Psoas muscle (tissue), 8 donors: ENCODE results near the gene EGFLAM. TPM values are rescaled to one million over a fixed set of nuclear protein-coding genes. Genes with fewer than 3 reads are reported as not detected.

ENCODE experiments used
- ATAC-seq, 4 donors: fragments of 200-7000 bp; cut with Tn5 transposase; one replicate each; pipeline ENCODE4 v1.9.1; 2020; ENCODE audit warnings: moderate library complexity in 3 of 4, mild to moderate bottlenecking in 2 of 4
- DNase-seq, 2 donors: peaks; one replicate each; pipeline ENCODE4 v3.0.0-alpha.2; 2020
- H3K27ac ChIP-seq: fragments of 200-600 bp; one replicate; pipeline ENCODE4 v1.8.0; 2022
- H3K27me3 ChIP-seq, 3 donors: fragments of 200-600 bp in 1 of 3; one replicate each; pipeline versions ENCODE4 v1.6.1 to v1.8.0; 2013 to 2022; ENCODE audit warnings: low read length in 2 of 3, mild to moderate bottlenecking in 2 of 3, moderate library complexity in 1 of 3; ENCODE audit not compliant: insufficient read depth in 3 of 3
- H3K36me3 ChIP-seq, 2 donors: fragments of 200-600 bp in 1 of 2; one replicate each; pipeline versions ENCODE4 v1.6.1 to v1.8.0; 2013 to 2022; ENCODE audit warnings: low read depth in 1 of 2, mild to moderate bottlenecking in 1 of 2, moderate library complexity in 1 of 2; ENCODE audit not compliant: insufficient read depth in 1 of 2
- H3K4me1 ChIP-seq: fragments of 200-600 bp; one replicate; pipeline ENCODE4 v1.8.0; 2022
- H3K4me3 ChIP-seq: fragments of 200-600 bp; one replicate; pipeline ENCODE4 v1.8.0; 2022; ENCODE audit warnings: mild to moderate bottlenecking
- H3K9me3 ChIP-seq: fragments of 200-600 bp; one replicate; pipeline ENCODE4 v1.8.0; 2022
- WGBS, 3 donors: extraction: QIAGEN DNeasy Blood & Tissue Kit; methylation state at CpG; one replicate each; pipeline versions ENCODE4 v1.1.6 to v1.1.7; 2013; 5-methylcytosine and 5-hydroxymethylcytosine counted together
- intact Hi-C, 2 donors: fragments of 100-400 bp; cut with DNase I; formaldehyde crosslinking; loops; one replicate each; pipeline versions ENCODE4 v1.11.0 to v1.14.2; 2022
- polyA plus RNA-seq, 3 donors: library from polyadenylated mRNA; stranded (reverse); fragments of 200-250 nt; gene quantifications; one replicate each; pipeline ENCODE4 v1.2.3, GENCODE V29; 2013
- total RNA-seq, 4 donors: library from RNA; stranded (reverse); fragmentation: NEBNext Ultra II Directional in 2 of 4; extraction: Animal tissue kit (Norgen Biotek cat#: 25700) in 2 of 4; gene quantifications; one replicate each; pipeline versions ENCODE4 v1.2.1 to v1.2.4, GENCODE V29; 2021 to 2023
- TF ChIP-seq, protein P1 (sequence below): fragments of 200-600 bp; IDR thresholded peaks from one replicate; pipeline ENCODE4 v1.8.0; 2022; ENCODE audit warnings: antibody characterized with exemption
- donor health status: healthy with polysubstance abuse.
- donor health status: DM: no; HTN: no; CAD: no; lungs with moderate emphysema.
- donor health status: Bipolar disorder and iron deficiency.
- donor health status: healthy.
- donor health status: DM: yes; HTN: yes; CAD: no.
- donor health status: DM: no; HTN: no; CAD: no.
- donor health status: DM: no; HTN: no; CAD: no.
- donor health status: DM: yes; HTN: yes; CAD: no.

EGFLAM gene
- total and polyA plus RNA-seq, 7 donors, result 16.0 to 53.8 (median 35.3) TPM

DNA sequence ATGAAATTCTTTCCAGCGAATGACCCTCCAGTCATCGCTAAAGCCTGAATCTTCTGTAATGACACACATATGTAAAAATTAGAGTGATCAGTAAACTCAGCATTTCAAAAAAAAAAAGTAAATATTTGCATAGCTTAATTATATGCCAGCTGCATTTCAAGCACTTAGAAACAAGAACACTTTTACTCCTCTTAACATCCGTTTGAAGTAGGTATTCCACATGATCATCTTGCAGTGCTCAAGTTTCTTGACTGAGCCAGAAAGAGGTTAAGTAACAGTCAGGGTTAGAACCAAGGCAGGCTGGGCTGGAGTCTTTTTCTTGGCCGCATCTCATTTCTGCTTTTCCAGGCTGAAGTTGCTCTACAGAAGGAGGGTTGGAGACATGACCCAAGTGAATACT lies 27.6 kb downstream of the EGFLAM start:
- no peak for ATAC-seq
- H3K9me3 ChIP-seq, result no peaks in the 10 kb centered on the region
- H3K4me3 ChIP-seq, result no peak overlapping the region
- no peaks in the 10 kb centered on the region for H3K27me3 ChIP-seq
- H3K4me1 ChIP-seq, result no peaks in the 10 kb centered on the region
- no peaks in the 10 kb centered on the region for H3K36me3 ChIP-seq
- no peak for DNase-seq
- intact Hi-C loops, result no loop called here
- 68 to 73% (median 71%) methylated on average over 4 of the region's 4 CpGs for WGBS, 3 donors
- no peak overlapping the region for H3K27ac ChIP-seq
- TF ChIP-seq, protein P1, sequence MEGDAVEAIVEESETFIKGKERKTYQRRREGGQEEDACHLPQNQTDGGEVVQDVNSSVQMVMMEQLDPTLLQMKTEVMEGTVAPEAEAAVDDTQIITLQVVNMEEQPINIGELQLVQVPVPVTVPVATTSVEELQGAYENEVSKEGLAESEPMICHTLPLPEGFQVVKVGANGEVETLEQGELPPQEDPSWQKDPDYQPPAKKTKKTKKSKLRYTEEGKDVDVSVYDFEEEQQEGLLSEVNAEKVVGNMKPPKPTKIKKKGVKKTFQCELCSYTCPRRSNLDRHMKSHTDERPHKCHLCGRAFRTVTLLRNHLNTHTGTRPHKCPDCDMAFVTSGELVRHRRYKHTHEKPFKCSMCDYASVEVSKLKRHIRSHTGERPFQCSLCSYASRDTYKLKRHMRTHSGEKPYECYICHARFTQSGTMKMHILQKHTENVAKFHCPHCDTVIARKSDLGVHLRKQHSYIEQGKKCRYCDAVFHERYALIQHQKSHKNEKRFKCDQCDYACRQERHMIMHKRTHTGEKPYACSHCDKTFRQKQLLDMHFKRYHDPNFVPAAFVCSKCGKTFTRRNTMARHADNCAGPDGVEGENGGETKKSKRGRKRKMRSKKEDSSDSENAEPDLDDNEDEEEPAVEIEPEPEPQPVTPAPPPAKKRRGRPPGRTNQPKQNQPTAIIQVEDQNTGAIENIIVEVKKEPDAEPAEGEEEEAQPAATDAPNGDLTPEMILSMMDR, result no peak

DNA sequence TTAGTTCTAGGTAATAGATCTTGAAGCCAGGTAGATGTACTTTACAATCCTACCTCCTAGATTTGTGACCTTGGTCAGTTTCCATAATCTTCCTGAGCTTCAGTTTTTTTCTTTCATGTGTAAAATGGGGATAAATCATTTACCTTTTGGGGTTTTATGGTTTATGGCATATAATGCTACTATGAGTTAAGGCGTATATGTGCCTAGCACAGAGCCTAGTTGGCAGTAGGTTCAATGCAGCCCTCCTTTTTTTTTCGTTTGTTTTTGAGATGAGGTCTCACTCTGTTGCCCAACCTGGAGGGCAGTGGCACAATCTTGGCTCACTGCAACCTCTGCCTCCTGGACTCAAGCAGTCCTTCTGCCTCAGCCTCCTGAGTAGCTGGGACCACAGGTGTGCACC lies 28.8 kb downstream of the EGFLAM start:
- Histone ChIP-seq H3K9me3 (no peaks in the 10 kb centered on the region), H3K36me3 (no peaks in the 10 kb centered on the region), H3K27ac (no peak overlapping the region), H3K4me1 (no peaks in the 10 kb centered on the region), H3K27me3 (no peaks in the 10 kb centered on the region), H3K4me3 (no peak overlapping the region)
- ATAC-seq (no peak), DNase-seq (no peak)
- TF ChIP-seq, protein P1, result no peak
- intact Hi-C loops, result no loop called here
- WGBS, 3 donors, result 79 to 89% (median 83%) methylated on average over 2 of the region's 2 CpGs

DNA sequence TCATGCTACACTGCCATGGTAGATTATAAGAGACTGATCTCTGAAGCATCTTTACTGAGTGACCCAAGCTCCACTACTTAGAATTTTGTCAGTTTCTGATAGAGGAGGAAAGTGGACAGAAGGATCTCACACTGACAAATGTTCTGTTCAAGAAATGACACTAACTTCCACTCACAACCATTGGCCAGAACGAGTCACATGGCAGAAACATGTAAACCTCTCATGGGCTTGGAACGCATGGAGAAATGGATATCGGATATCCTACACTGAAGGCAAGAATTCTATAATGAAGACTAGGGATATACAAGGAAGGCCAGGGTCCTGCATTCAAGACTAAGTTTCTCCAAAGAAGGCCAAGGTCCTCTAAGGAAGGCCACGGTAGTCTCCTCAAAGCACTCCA lies 31.1 kb downstream of the EGFLAM start:
- intact Hi-C loops, result no loop called here
- Histone ChIP-seq H3K36me3 (no peaks in the 10 kb centered on the region), H3K4me3 (no peak overlapping the region), H3K27ac (no peak overlapping the region), H3K4me1 (no peaks in the 10 kb centered on the region), H3K27me3 (no peaks in the 10 kb centered on the region), H3K9me3 (no peaks in the 10 kb centered on the region)
- ATAC-seq (no peak), DNase-seq (no peak)
- 80 to 87% (median 82%) methylated on average over 4 of the region's 4 CpGs for WGBS, 3 donors
- TF ChIP-seq, protein P1, result no peak

DNA sequence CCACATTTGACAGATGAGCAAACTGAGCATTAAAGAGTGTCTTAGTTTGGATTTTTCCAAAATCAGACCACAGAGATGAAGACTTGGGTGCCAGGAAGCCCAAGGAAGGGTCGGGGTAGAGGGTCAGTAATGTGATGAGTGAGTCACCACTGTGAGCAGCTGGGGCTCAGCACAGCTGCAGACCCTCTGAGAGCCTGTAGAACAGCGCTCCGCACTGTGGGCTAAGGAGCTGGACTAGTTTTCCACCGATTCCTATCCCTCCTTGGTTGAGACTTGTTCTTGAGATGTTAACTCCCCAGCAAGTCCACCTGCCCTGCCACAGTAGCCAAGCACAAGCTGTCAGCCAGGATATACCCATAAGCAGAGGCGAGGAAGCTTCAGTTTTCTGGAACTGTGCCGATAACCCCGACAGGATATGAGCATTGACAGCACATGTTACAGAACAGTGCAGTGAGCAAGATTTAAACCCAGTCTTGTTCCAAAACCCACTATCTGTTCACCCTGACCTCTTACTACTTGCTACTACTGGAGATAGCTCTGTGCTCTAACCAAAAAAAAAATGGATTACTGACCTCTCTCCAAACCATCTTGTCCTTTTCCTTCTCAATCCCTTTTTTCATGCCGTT lies 31.8 kb downstream of the EGFLAM start:
- no peaks in the 10 kb centered on the region for H3K36me3 ChIP-seq
- no peak for DNase-seq
- WGBS, 3 donors, result 72 to 73% (median 72%) methylated on average over 8 of the region's 8 CpGs

More for the DNA sequence above, 31.8 kb downstream of the EGFLAM start:
- intact Hi-C loops, result no loop called here
- H3K4me3 ChIP-seq, result no peak overlapping the region
- H3K9me3 ChIP-seq, result no peaks in the 10 kb centered on the region
- H3K4me1 ChIP-seq, result no peaks in the 10 kb centered on the region
- no peak for ATAC-seq
- H3K27me3 ChIP-seq, result no peaks in the 10 kb centered on the region
- TF ChIP-seq, protein P1, result no peak
- no peak overlapping the region for H3K27ac ChIP-seq
